Esophagus muscularis mucosa (tissue), 4 donors: ENCODE results near the gene CRACDL. TPM values are rescaled to one million over a fixed set of nuclear protein-coding genes. Genes with fewer than 3 reads are reported as not detected.

Experiments used
- DNase-seq: peaks from one replicate; pipeline ENCODE4 v3.0.0-alpha.2; 2017; ENCODE audit errors: extremely low spot score
- H3K27ac ChIP-seq, 4 donors: fragments of 200-600 bp; sonication (generic); replicated peaks in 1 of 4; 1 replicate in 3 of 4; 2 replicates in 1 of 4; pipeline ENCODE4 v1.5.1; 2016 to 2019; ENCODE audit warnings: mild to moderate bottlenecking in 1 of 4
- H3K27me3 ChIP-seq, 4 donors: fragments of 200-600 bp; sonication (generic); one replicate each; pipeline versions ENCODE4 v1.5.1 to v1.6.0; 2016 to 2019
- H3K36me3 ChIP-seq, 4 donors: fragments of 200-600 bp; sonication (generic); one replicate each; pipeline ENCODE4 v1.5.1; 2016 to 2019
- H3K4me1 ChIP-seq, 4 donors: fragments of 200-600 bp; sonication (generic); one replicate each; pipeline ENCODE4 v1.5.1; 2016 to 2019
- H3K4me3 ChIP-seq, 4 donors: fragments of 200-600 bp; sonication (generic); 1 replicate in 2 of 4; 2 replicates in 2 of 4; pipeline ENCODE4 v1.5.1; 2016 to 2019; ENCODE audit warnings: mild to moderate bottlenecking in 4 of 4, moderate library complexity in 1 of 4
- H3K9me3 ChIP-seq, 4 donors: fragments of 200-600 bp; sonication (generic); 1 replicate in 3 of 4; 2 replicates in 1 of 4; pipeline ENCODE4 v1.5.1; 2016 to 2019
- EP300 ChIP-seq: sonication (generic); formaldehyde crosslinking; IDR thresholded peaks from one replicate; pipeline ENCODE4 v1.6.1; 2017; ENCODE audit warnings: antibody characterized with exemption
- POLR2A ChIP-seq: fragments of 450-650 bp; IDR thresholded peaks from one replicate; pipeline ENCODE4 v1.6.1; 2017; ENCODE audit warnings: antibody characterized with exemption, moderate library complexity, mild to moderate bottlenecking, low read depth
- POLR2AphosphoS5 ChIP-seq, 2 donors: sonication (generic); formaldehyde crosslinking; IDR thresholded peaks; one replicate each; pipeline ENCODE4 v1.6.1; 2017; ENCODE audit warnings: antibody characterized with exemption in 2 of 2
- WGBS: methylation state at CpG from one replicate; pipeline ENCODE4 v1.1.5; 2018; 5-methylcytosine and 5-hydroxymethylcytosine counted together
- intact Hi-C: fragments of 100-400 bp; cut with DNase I; formaldehyde crosslinking; loops from one replicate; pipeline ENCODE4 v1.15.1; 2023
- total RNA-seq, 4 donors: library from RNA; depleted of rRNA; stranded (reverse); fragments of >200 nt; gene quantifications; one replicate each; pipeline versions ENCODE4 v1.1.0 to v1.2.1, GENCODE V29; 2016
- TF ChIP-seq, protein P1 (sequence below), 3 experiments: fragments of 200-600 bp in 2 of 3; fragments of 450-650 bp in 1 of 3; sonication (generic) in 2 of 3; IDR thresholded peaks; one replicate each; pipeline ENCODE4 v1.5.1; 2017 to 2019; ENCODE audit warnings: antibody characterized with exemption in 3 of 3, mild to moderate bottlenecking in 2 of 3, moderate library complexity in 1 of 3

CRACDL gene
- total RNA-seq, 4 donors from 2014 or later = 1.7 to 4.7 (median 3.3) TPM

GRCh38 chr2:98793275-98793674 is 142.8 kb downstream of the CRACDL start:
- Histone ChIP-seq H3K4me1 (peaks cover 0 to 8% (median 0%) of the 10 kb centered on the region in 4 donors), H3K4me3 (no peak overlapping the region), H3K9me3 (no peaks in the 10 kb centered on the region), H3K36me3 (peaks cover 0 to 36% (median 0%) of the 10 kb centered on the region in 4 donors), H3K27ac (no peak overlapping the region), H3K27me3 (no peaks in the 10 kb centered on the region)
- DNase-seq = no peak
- intact Hi-C loops = no loop called here
- no peak for TF ChIP-seq EP300
- TF ChIP-seq POLR2A = no peak
- TF ChIP-seq, protein P1, sequence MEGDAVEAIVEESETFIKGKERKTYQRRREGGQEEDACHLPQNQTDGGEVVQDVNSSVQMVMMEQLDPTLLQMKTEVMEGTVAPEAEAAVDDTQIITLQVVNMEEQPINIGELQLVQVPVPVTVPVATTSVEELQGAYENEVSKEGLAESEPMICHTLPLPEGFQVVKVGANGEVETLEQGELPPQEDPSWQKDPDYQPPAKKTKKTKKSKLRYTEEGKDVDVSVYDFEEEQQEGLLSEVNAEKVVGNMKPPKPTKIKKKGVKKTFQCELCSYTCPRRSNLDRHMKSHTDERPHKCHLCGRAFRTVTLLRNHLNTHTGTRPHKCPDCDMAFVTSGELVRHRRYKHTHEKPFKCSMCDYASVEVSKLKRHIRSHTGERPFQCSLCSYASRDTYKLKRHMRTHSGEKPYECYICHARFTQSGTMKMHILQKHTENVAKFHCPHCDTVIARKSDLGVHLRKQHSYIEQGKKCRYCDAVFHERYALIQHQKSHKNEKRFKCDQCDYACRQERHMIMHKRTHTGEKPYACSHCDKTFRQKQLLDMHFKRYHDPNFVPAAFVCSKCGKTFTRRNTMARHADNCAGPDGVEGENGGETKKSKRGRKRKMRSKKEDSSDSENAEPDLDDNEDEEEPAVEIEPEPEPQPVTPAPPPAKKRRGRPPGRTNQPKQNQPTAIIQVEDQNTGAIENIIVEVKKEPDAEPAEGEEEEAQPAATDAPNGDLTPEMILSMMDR (IDR thresholded peaks at IDR 0.05) = no peak
- TF ChIP-seq POLR2AphosphoS5 (IDR thresholded peaks at IDR 0.05) = no peak
- WGBS = 85% methylated on average over 5 of the region's 5 CpGs

DNA sequence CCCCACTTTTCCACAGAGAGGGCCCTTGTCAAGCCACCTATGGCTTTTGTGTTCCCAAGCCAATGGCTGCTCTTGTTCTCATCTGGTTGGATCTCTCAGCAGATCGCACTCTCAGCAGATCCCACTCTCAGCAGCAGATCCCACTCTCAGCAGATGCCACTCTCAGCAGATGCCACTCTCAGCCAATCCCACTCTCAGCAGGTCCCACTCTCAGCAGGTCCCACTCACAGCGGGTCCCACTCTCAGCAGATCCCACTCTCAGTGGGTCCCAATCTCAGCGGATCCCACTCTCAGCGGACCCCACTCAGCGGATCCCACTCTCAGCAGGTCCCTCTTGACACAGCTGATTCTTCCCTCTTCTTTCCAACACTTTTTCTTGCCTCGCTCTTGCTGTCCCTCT is 145.8 kb downstream of the CRACDL start:
- H3K27me3 ChIP-seq = no peaks in the 10 kb centered on the region
- intact Hi-C loops = no loop called here
- H3K36me3 ChIP-seq = peaks cover 0 to 17% (median 0%) of the 10 kb centered on the region in 4 donors
- no peak overlapping the region for H3K27ac ChIP-seq
- no peak for TF ChIP-seq EP300
- no peak for TF ChIP-seq POLR2A
- TF ChIP-seq, protein P1 (IDR thresholded peaks at IDR 0.05) = no peak
- no peak for TF ChIP-seq POLR2AphosphoS5 (IDR thresholded peaks at IDR 0.05)
- peaks cover 0 to 8% (median 0%) of the 10 kb centered on the region in 4 donors for H3K4me1 ChIP-seq
- WGBS = 92% methylated on average over 6 of the region's 6 CpGs
- peak; percentile 66 for DNase-seq
- H3K9me3 ChIP-seq = no peaks in the 10 kb centered on the region
- no peak overlapping the region for H3K4me3 ChIP-seq

- Histone ChIP-seq H3K36me3 (peaks cover 0 to 6% (median 0%) of the 10 kb centered on the region in 4 donors), H3K4me1 (no peaks in the 10 kb centered on the region), H3K9me3 (peaks cover 0 to 2% (median 1%) of the 10 kb centered on the region in 4 donors), H3K4me3 (no peak overlapping the region), H3K27me3 (no peaks in the 10 kb centered on the region), H3K27ac (no peak overlapping the region)
- 72% methylated on average over 7 of the region's 8 CpGs for WGBS
- no peak for DNase-seq
- TF ChIP-seq EP300 (no peak), POLR2A (no peak), POLR2AphosphoS5 (IDR thresholded peaks at IDR 0.05) (no peak)
- TF ChIP-seq, protein P1 (IDR thresholded peaks at IDR 0.05) = no peak
- intact Hi-C loops = no loop called here
These were observed 148.3 kb downstream of the CRACDL start for GRCh38 chr2:98787700-98788099.

DNA sequence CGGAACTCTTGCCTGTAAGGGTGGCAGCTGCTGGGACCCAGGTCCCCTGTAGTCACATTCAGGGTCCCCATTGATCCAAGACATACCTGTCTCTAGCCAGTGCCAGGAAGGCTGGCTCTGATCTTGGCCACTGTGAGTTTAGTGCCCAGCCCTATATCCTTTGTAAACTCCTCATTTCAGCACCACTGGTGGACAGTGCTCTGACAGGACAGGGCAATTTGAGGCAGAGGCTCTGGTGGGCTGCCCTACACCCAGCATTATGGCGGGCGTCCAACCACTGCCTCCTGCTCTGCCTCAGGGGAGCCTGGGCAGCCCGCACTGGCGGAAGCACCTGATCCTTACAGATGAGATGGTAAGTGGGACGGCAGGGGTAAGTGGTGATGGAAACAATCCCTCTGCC is 149.8 kb downstream of the CRACDL start:
- DNase-seq = no peak
- intact Hi-C loops = no loop called here
- Histone ChIP-seq H3K4me1 (no peaks in the 10 kb centered on the region), H3K36me3 (no peaks in the 10 kb centered on the region), H3K9me3 (peaks cover 0 to 16% (median 12%) of the 10 kb centered on the region in 4 donors), H3K27ac (no peak overlapping the region), H3K4me3 (no peak overlapping the region), H3K27me3 (no peaks in the 10 kb centered on the region)
- WGBS = 98% methylated on average over 6 of the region's 6 CpGs
- TF ChIP-seq POLR2AphosphoS5 (IDR thresholded peaks at IDR 0.05) (no peak), EP300 (no peak), POLR2A (no peak)
- TF ChIP-seq, protein P1 (IDR thresholded peaks at IDR 0.05) = no peak

DNA sequence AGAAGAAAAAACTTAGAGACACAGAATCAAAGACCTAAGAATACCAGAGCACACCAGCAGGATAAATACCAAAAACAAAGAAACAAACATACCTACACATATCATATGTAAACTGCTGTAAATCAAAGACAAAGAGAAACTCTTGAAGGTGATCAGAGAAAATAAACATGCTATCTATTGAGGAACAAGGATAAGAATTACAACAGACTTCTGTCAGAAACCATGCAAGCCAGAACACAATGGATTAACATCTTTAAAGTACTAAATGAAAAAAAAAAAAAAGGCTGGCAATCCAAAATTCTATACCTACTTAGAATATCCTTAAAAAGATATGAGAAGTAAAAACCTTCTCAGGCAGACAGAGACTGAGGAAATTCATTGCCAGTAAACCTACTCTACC is 153.5 kb downstream of the CRACDL start:
- H3K36me3 ChIP-seq = no peaks in the 10 kb centered on the region
- H3K27me3 ChIP-seq = no peaks in the 10 kb centered on the region
- peaks cover 0 to 19% (median 13%) of the 10 kb centered on the region in 4 donors for H3K9me3 ChIP-seq
- no peak overlapping the region for H3K27ac ChIP-seq
- TF ChIP-seq, protein P1 (IDR thresholded peaks at IDR 0.05) = no peak
- TF ChIP-seq POLR2AphosphoS5 (IDR thresholded peaks at IDR 0.05) = no peak
- no peak for TF ChIP-seq EP300
- TF ChIP-seq POLR2A = no peak
- intact Hi-C loops = no loop called here
- H3K4me1 ChIP-seq = no peaks in the 10 kb centered on the region
- H3K4me3 ChIP-seq = no peak overlapping the region
- DNase-seq = no peak
